Endothelial cell of umbilical vein (primary cell): ENCODE data around the gene CAPN7. TPM values are rescaled to one million over a fixed set of nuclear protein-coding genes. Genes with fewer than 3 reads are reported as not detected.

ENCODE experiments used
- BruUV-seq: library from RNA; stranded (reverse); fragments of 400-500 nt; replicated peaks from 2 replicates; lab custom pipeline; 2021; lab: Mats Ljungman, UMichigan
- CTCF ChIA-PET: fragments of 300-600, 350-600 bp; sonication (Branson Sonifier 250); formaldehyde crosslinking; loops from one replicate; lab custom pipeline; 2021; ENCODE audit warnings: antibody characterized with exemption, inconsistent platforms; lab: Charles Lee
- POLR2A ChIA-PET: fragments of 300-600, 350-600 bp; sonication (Branson Sonifier 250); formaldehyde crosslinking; loops from one replicate; lab custom pipeline; 2021; ENCODE audit warnings: antibody characterized with exemption, inconsistent platforms; lab: Charles Lee
- DNase-seq: peaks from one replicate; pipeline ENCODE4 v3.0.0-alpha.2; 2011; ENCODE audit warnings: low read depth, low spot score
- FAIRE-seq: peaks from 2 replicates; lab custom pipeline; 2011; peaks lifted over from hg19 to GRCh38; lab: Jason Lieb, UNC
- H2AFZ ChIP-seq: 2 replicates; pipeline ENCODE4 v1.6.0; 2012; ENCODE audit warnings: low read depth, low read length, control low read depth, inconsistent platforms
- H3K27ac ChIP-seq: 2 replicates; pipeline ENCODE4 v1.5.1; 2011; ENCODE audit warnings: low read depth, mild to moderate bottlenecking, control low read depth, low read length, moderate library complexity; ENCODE audit not compliant: insufficient read depth
- H3K27me3 ChIP-seq, 2 experiments: 2 replicates each; pipeline versions ENCODE4 v1.6.0 to v1.6.1; 2011; ENCODE audit warnings: low read length in 2 of 2, mixed read lengths in 1 of 2; ENCODE audit not compliant: control insufficient read depth in 2 of 2, insufficient read depth in 2 of 2
- H3K36me3 ChIP-seq, 2 experiments: 2 replicates in 1 of 2; 3 replicates in 1 of 2; pipeline ENCODE4 v1.5.1; 2011; ENCODE audit warnings: low read length in 2 of 2, mild to moderate bottlenecking in 1 of 2, moderate library complexity in 1 of 2; ENCODE audit not compliant: control insufficient read depth in 2 of 2, insufficient read depth in 2 of 2; ENCODE audit errors: extremely low read depth in 1 of 2
- H3K4me1 ChIP-seq: 3 replicates; pipeline ENCODE4 v1.5.1; 2011; ENCODE audit warnings: mild to moderate bottlenecking, low read length; ENCODE audit not compliant: control insufficient read depth, insufficient read depth; ENCODE audit errors: extremely low read depth
- H3K4me2 ChIP-seq: 2 replicates; pipeline ENCODE4 v1.6.1; 2011; ENCODE audit warnings: low read length, control low read depth, mixed read lengths; ENCODE audit not compliant: insufficient read depth
- H3K4me3 ChIP-seq, 3 experiments: fragments of 200-600 bp in 1 of 3; sonication (generic), shearing (Covaris generic) in 1 of 3; replicated peaks in 1 of 3; 2 replicates each; pipeline ENCODE4 v1.5.1; 2011 to 2016; ENCODE audit warnings: control low read depth in 3 of 3, low read length in 3 of 3, mild to moderate bottlenecking in 2 of 3, inconsistent platforms in 1 of 3, low read depth in 1 of 3, moderate library complexity in 1 of 3; ENCODE audit not compliant: insufficient read depth in 1 of 3
- H3K79me2 ChIP-seq: 2 replicates; pipeline ENCODE4 v1.6.0; 2012; ENCODE audit warnings: low read length, inconsistent platforms; ENCODE audit not compliant: control insufficient read depth, insufficient read depth
- H3K9ac ChIP-seq: replicated peaks from 2 replicates; pipeline ENCODE3; 2011; ENCODE audit warnings: low read length, control low read depth; ENCODE audit not compliant: insufficient read depth; ENCODE audit errors: extremely low read depth
- H3K9me1 ChIP-seq: replicated peaks from 3 replicates; pipeline ENCODE4 v1.6.0; 2011; ENCODE audit warnings: mild to moderate bottlenecking, low read length; ENCODE audit not compliant: control insufficient read depth, insufficient read depth; ENCODE audit errors: extremely low read depth
- H3K9me3 ChIP-seq: replicated peaks from 2 replicates; pipeline ENCODE4 v1.5.1; 2012; ENCODE audit warnings: low read length, inconsistent platforms; ENCODE audit not compliant: control insufficient read depth, insufficient read depth
- H4K20me1 ChIP-seq: replicated peaks from 2 replicates; pipeline ENCODE3; 2011; ENCODE audit warnings: mild to moderate bottlenecking, low read length; ENCODE audit not compliant: control insufficient read depth, insufficient read depth; ENCODE audit errors: extremely low read depth
- EZH2 ChIP-seq: IDR thresholded peaks from 2 replicates; pipeline ENCODE4 v1.6.1; 2012; ENCODE audit warnings: borderline replicate concordance, low read depth, mild to moderate bottlenecking, moderate library complexity, low read length, inconsistent platforms; ENCODE audit not compliant: severe bottlenecking
- FOS ChIP-seq: IDR thresholded peaks from 2 replicates; pipeline ENCODE4 v1.6.1; 2011; ENCODE audit warnings: mild to moderate bottlenecking, low read length, moderate library complexity, borderline replicate concordance; ENCODE audit not compliant: insufficient read depth
- GATA2 ChIP-seq: IDR thresholded peaks from 2 replicates; pipeline ENCODE4 v1.7.0; 2011; ENCODE audit warnings: low read depth, mild to moderate bottlenecking, moderate library complexity, mixed read lengths, low read length; ENCODE audit not compliant: insufficient read length, insufficient read depth
- JUN ChIP-seq: IDR thresholded peaks from 2 replicates; pipeline ENCODE4 v1.6.1; 2011; ENCODE audit warnings: borderline replicate concordance, low read depth; ENCODE audit not compliant: insufficient read length, insufficient read depth
- MYC ChIP-seq: IDR thresholded peaks from one replicate; pipeline ENCODE4 v1.6.1; 2011; ENCODE audit warnings: mild to moderate bottlenecking, low read depth, low read length
- POLR2A ChIP-seq: IDR thresholded peaks from 2 replicates; pipeline ENCODE4 v1.6.1; 2012; ENCODE audit warnings: low read depth, mild to moderate bottlenecking, control low read depth, low read length
- POLR2AphosphoS5 ChIP-seq: IDR thresholded peaks from 2 replicates; pipeline ENCODE4 v1.6.1; 2012; ENCODE audit warnings: low read depth, mild to moderate bottlenecking, control low read depth, low read length, moderate library complexity; ENCODE audit not compliant: insufficient read depth
- dilution Hi-C: fragments of 300-500 bp; cut with MboI; formaldehyde crosslinking; loops from one replicate; pipeline ENCODE4 v1.15.0; 2019; ENCODE audit warnings: low sequenced_read_pairs; ENCODE audit not compliant: extremely low pct_ligation_motif_present
- intact Hi-C: fragments of 100-400 bp; cut with micrococcal nuclease; formaldehyde crosslinking; loops from one replicate; pipeline ENCODE4 v1.10.0; 2022
- polyA plus RNA-seq, 4 experiments: library from polyadenylated mRNA; depleted of rRNA in 3 of 4; stranded (reverse) in 3 of 4; unstranded in 1 of 4; fragments of >200 nt; gene quantifications; 2 replicates each; pipeline versions ENCODE4 v1.2.1 to v1.2.3, GENCODE V29; 2011 to 2012; ENCODE audit warnings: missing spikeins in 1 of 4
- total RNA-seq: library from RNA; stranded (reverse); gene quantifications from 2 replicates; pipeline ENCODE4 v1.2.3, GENCODE V29; 2021
- TF ChIP-seq, protein P1 (sequence below): IDR thresholded peaks from 2 replicates; pipeline ENCODE4 v1.6.1; 2011; ENCODE audit not compliant: insufficient read depth, insufficient read length
- TF ChIP-seq, protein P2 (sequence below), 2 donors: IDR thresholded peaks; 1 replicate in 1 of 2; 2 replicates in 1 of 2; pipeline ENCODE4 v1.5.1; 2011; ENCODE audit warnings: low read length in 2 of 2, mild to moderate bottlenecking in 2 of 2, moderate library complexity in 2 of 2, control low read depth in 1 of 2, inconsistent platforms in 1 of 2, low read depth in 1 of 2; ENCODE audit not compliant: insufficient read depth in 1 of 2; ENCODE audit errors: extremely low read depth in 1 of 2

Gene CAPN7
- total and polyA plus RNA-seq, 2 donors (not counting 3 experiments of a cell fraction or from before 2014, with no cell fraction given) = 13.2 to 32.7 TPM

DNA sequence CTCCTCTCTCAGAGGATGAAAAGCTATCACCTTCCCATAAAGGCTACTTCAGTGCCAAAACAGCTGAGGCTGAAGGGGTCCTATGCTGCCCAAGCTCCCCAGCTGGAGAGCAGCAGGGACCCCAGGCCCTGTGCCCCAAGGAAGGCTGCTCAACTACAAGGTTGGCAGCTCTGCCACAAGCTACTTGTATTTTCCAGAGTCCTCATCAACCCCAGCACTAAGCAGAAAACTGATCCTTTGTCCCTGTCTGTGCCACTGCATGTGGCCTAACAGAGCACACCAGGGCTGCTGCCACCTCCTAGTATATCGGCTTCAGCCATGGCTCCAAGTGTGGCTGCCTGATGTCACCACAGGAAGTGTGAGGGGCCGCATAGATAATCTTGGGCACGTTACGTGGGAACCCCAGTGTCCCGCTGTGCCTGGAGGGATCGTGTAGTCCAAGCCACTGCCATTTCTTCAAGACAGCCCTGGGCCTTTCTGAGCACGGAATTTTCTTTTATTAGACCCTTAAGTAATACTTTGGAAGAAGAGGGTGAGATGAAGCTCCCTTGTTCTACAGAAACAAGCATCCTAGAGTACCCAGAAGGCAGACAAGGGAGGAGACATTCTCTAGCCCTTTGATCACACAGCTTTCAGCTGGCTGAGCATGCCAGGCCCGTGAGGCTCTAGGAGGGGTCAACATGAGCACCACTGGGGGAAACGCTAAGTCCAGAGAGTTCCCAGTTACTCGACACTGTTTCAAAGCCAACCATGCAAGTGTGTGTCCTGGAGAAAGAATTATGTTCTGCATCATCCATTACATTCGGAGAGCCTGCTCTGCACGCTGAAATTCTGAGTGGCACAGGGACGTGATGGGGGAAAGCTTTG, 60.7 kb downstream of the CAPN7 start:
- intact Hi-C loops = no loop called here
- no peak overlapping the region for H3K27ac ChIP-seq
- no peak for DNase-seq
- ChIA-PET CTCF (interaction anchor here (1.1 to 9.7 kb wide), 15 partner anchors 12 to 291 kb away, joined by 3 to 350 read pairs (median 10); partner anchors contain the start of gene SH3BP5), POLR2A (no interaction called here)
- H3K4me1 ChIP-seq = peaks cover 24% of the 10 kb centered on the region
- H3K9ac ChIP-seq = no peak overlapping the region
- dilution Hi-C loops = loop anchor here (5.0 kb wide), 1 partner anchor 106 kb away; no protein-coding TSS in a partner anchor
- no peak overlapping the region for H3K4me2 ChIP-seq
- no peak for FAIRE-seq
- no peaks in the 10 kb centered on the region for H4K20me1 ChIP-seq
- no peaks in the 10 kb centered on the region for H3K9me3 ChIP-seq
- H3K79me2 ChIP-seq = peaks cover 53% of the 10 kb centered on the region
- H2AFZ ChIP-seq = no peak overlapping the region
- no TSS peak for BruUV-seq
- no peak for TF ChIP-seq JUN
- no peaks in the 10 kb centered on the region for H3K9me1 ChIP-seq
- no peaks in the 10 kb centered on the region for H3K27me3 ChIP-seq
- H3K4me3 ChIP-seq = no peak overlapping the region
- H3K36me3 ChIP-seq = peaks cover 0 to 22% of the 10 kb centered on the region in 2 experiments

DNA sequence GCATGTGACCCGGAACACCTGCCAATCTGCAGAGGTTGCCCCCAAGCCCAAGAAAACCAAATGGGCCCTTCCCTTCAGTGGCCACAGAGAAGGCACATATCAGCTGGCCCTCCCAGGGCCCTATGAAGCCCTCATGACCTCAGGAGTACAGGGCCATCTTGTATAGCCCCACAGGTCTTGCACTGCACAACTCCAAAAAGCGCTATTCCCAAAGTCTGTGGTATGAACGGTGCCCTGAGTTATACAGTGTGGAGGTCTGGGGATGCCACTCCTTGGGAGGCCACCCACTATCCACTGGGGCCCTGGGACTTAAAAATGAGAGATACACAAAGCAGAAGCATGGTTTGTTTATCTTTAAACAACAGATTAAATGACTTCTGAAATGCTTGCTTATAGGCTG, 61.5 kb downstream of the CAPN7 start:
- no peak overlapping the region for H3K9ac ChIP-seq
- no peaks in the 10 kb centered on the region for H3K9me3 ChIP-seq
- no peaks in the 10 kb centered on the region for H4K20me1 ChIP-seq
- H3K4me3 ChIP-seq = no peak overlapping the region
- no TSS peak for BruUV-seq
- no peaks in the 10 kb centered on the region for H3K9me1 ChIP-seq
- intact Hi-C loops (no loop called here), dilution Hi-C loops (loop anchor here (5.0 kb wide), 1 partner anchor 105 kb away; no protein-coding TSS in a partner anchor)
- ChIA-PET POLR2A (interaction anchor here (0.9 to 1.0 kb wide), 2 partner anchors 8 to 138 kb away, joined by 3 to 8 read pairs; no protein-coding TSS in a partner anchor), CTCF (interaction anchor here (0.7 to 9.7 kb wide), 50 partner anchors 8 to 292 kb away, joined by 3 to 350 read pairs (median 6); partner anchors contain the start of genes CAPN7, RBSN and SH3BP5)
- H3K4me1 ChIP-seq = peaks cover 24% of the 10 kb centered on the region
- no peak overlapping the region for H3K27ac ChIP-seq
- H3K79me2 ChIP-seq = peaks cover 56% of the 10 kb centered on the region
- H3K27me3 ChIP-seq = no peaks in the 10 kb centered on the region
- FAIRE-seq (no peak), DNase-seq (no peak)
- TF ChIP-seq JUN (no peak), MYC (no peak), EZH2 (no peak), GATA2 (no peak), POLR2AphosphoS5 (no peak), FOS (no peak), POLR2A (no peak)
- TF ChIP-seq, protein P1, sequence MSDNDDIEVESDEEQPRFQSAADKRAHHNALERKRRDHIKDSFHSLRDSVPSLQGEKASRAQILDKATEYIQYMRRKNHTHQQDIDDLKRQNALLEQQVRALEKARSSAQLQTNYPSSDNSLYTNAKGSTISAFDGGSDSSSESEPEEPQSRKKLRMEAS = no peak
- TF ChIP-seq, protein P2, sequence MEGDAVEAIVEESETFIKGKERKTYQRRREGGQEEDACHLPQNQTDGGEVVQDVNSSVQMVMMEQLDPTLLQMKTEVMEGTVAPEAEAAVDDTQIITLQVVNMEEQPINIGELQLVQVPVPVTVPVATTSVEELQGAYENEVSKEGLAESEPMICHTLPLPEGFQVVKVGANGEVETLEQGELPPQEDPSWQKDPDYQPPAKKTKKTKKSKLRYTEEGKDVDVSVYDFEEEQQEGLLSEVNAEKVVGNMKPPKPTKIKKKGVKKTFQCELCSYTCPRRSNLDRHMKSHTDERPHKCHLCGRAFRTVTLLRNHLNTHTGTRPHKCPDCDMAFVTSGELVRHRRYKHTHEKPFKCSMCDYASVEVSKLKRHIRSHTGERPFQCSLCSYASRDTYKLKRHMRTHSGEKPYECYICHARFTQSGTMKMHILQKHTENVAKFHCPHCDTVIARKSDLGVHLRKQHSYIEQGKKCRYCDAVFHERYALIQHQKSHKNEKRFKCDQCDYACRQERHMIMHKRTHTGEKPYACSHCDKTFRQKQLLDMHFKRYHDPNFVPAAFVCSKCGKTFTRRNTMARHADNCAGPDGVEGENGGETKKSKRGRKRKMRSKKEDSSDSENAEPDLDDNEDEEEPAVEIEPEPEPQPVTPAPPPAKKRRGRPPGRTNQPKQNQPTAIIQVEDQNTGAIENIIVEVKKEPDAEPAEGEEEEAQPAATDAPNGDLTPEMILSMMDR (IDR thresholded peaks at IDR 0.05; ENCODE audit: extremely low read depth in 1 of 2, insufficient read depth in 1 of 2, low read depth in 1 of 2, low read length in 2 of 2) = no peak
- H3K36me3 ChIP-seq = peaks cover 0 to 18% of the 10 kb centered on the region in 2 experiments
- no peak overlapping the region for H2AFZ ChIP-seq
- H3K4me2 ChIP-seq = no peak overlapping the region
